A673 (cell line): ENCODE measurements around the gene SLCO3A1. TPM values are rescaled to one million over a fixed set of nuclear protein-coding genes. Genes with fewer than 3 reads are reported as not detected.

ENCODE experiments used
- BruUV-seq: library from RNA; stranded (reverse); fragments of 400-500 nt; replicated peaks from 2 replicates; lab custom pipeline; 2021; lab: Mats Ljungman, UMichigan
- CTCF ChIA-PET: fragments of 300-600 bp; sonication (Branson Sonifier 250); formaldehyde crosslinking; loops from one replicate; lab custom pipeline; 2022; ENCODE audit warnings: antibody characterized with exemption; lab: Charles Lee
- POLR2A ChIA-PET: fragments of 300-600 bp; sonication (Branson Sonifier 250); formaldehyde crosslinking; loops from one replicate; lab custom pipeline; 2022; ENCODE audit warnings: antibody characterized with exemption; ENCODE audit not compliant: low non-redundant PET; lab: Charles Lee
- DNase-seq: peaks from one replicate; pipeline ENCODE4 v3.0.0-alpha.2; 2015; ENCODE audit warnings: low spot score
- H3K27ac ChIP-seq: fragments of 200-600 bp; sonication (generic); 2 replicates; pipeline ENCODE4 v1.5.1; 2016; ENCODE audit warnings: mixed run types, low read depth, mild to moderate bottlenecking, mixed read lengths, antibody characterized with exemption, low read length; ENCODE audit not compliant: poor library complexity, severe bottlenecking
- H3K27me3 ChIP-seq: fragments of 200-600 bp; sonication (generic); replicated peaks from 2 replicates; pipeline ENCODE4 v1.6.1; 2017; ENCODE audit warnings: mixed run types, low read depth, mild to moderate bottlenecking, mixed read lengths, antibody characterized with exemption, low read length; ENCODE audit not compliant: insufficient read depth, poor library complexity
- H3K36me3 ChIP-seq: fragments of 200-600 bp; sonication (generic); 2 replicates; pipeline ENCODE4 v1.6.1; 2016; ENCODE audit warnings: mixed run types, mild to moderate bottlenecking, mixed read lengths, antibody characterized with exemption, low read length; ENCODE audit not compliant: insufficient read depth, poor library complexity, severe bottlenecking
- H3K4me1 ChIP-seq: fragments of 200-600 bp; sonication (generic); 2 replicates; pipeline ENCODE4 v1.6.1; 2017; ENCODE audit warnings: mixed run types, mild to moderate bottlenecking, mixed read lengths, antibody characterized with exemption, low read length; ENCODE audit not compliant: insufficient read depth, poor library complexity, severe bottlenecking
- H3K4me3 ChIP-seq: fragments of 200-600 bp; sonication (generic); 2 replicates; pipeline ENCODE4 v1.5.1; 2016; ENCODE audit warnings: low read depth, mixed run types, mild to moderate bottlenecking, mixed read lengths, low read length; ENCODE audit not compliant: poor library complexity, severe bottlenecking
- H3K9me3 ChIP-seq: fragments of 200-600 bp; sonication (generic); 2 replicates; pipeline ENCODE4 v1.6.1; 2016; ENCODE audit warnings: mixed run types, low read depth, mild to moderate bottlenecking, mixed read lengths, antibody characterized with exemption, low read length; ENCODE audit not compliant: poor library complexity, severe bottlenecking
- EZH2 ChIP-seq: fragments of 200-600 bp; sonication (generic); IDR thresholded peaks from 2 replicates; pipeline ENCODE4 v1.6.1; 2017; ENCODE audit warnings: borderline replicate concordance, low read depth, mild to moderate bottlenecking, mixed read lengths, antibody characterized with exemption, low read length; ENCODE audit not compliant: poor library complexity, severe bottlenecking
- intact Hi-C: fragments of 100-400 bp; cut with micrococcal nuclease; formaldehyde crosslinking; loops from one replicate; pipeline ENCODE4 v1.10.0; 2022; ENCODE audit not compliant: unreplicated experiment
- total RNA-seq: library from RNA; stranded (reverse); gene quantifications from 2 replicates; pipeline ENCODE4 v1.2.3, GENCODE V29; 2021
- TF ChIP-seq, protein P1 (sequence below): fragments of 300-800, 200-600 bp; sonication (generic); conservative IDR thresholded peaks from 2 replicates; pipeline ENCODE4 v1.5.1; 2017; ENCODE audit warnings: low read depth, mild to moderate bottlenecking, antibody characterized with exemption, low read length, moderate library complexity, mixed read lengths

SLCO3A1 gene
- total RNA-seq, 1 experiment from 2014 or later: 16.6 TPM

- DNase-seq: no peak
- Histone ChIP-seq H3K27me3 (no peaks in the 10 kb centered on the region), H3K36me3 (no peaks in the 10 kb centered on the region), H3K27ac (no peak overlapping the region), H3K4me1 (peaks cover 16% of the 10 kb centered on the region), H3K4me3 (no peak overlapping the region), H3K9me3 (no peaks in the 10 kb centered on the region)
- intact Hi-C loops: loop anchor here (10.0 kb wide), 1 partner anchor 103 kb away; no protein-coding TSS in a partner anchor
- POLR2A ChIA-PET: no interaction called here
- no TSS peak for BruUV-seq
- CTCF ChIA-PET: interaction anchor here (1.0 to 1.2 kb wide), 2 partner anchors 9 to 372 kb away, joined by 3 read pairs; no protein-coding TSS in a partner anchor
- no peak for TF ChIP-seq EZH2
- TF ChIP-seq, protein P1, sequence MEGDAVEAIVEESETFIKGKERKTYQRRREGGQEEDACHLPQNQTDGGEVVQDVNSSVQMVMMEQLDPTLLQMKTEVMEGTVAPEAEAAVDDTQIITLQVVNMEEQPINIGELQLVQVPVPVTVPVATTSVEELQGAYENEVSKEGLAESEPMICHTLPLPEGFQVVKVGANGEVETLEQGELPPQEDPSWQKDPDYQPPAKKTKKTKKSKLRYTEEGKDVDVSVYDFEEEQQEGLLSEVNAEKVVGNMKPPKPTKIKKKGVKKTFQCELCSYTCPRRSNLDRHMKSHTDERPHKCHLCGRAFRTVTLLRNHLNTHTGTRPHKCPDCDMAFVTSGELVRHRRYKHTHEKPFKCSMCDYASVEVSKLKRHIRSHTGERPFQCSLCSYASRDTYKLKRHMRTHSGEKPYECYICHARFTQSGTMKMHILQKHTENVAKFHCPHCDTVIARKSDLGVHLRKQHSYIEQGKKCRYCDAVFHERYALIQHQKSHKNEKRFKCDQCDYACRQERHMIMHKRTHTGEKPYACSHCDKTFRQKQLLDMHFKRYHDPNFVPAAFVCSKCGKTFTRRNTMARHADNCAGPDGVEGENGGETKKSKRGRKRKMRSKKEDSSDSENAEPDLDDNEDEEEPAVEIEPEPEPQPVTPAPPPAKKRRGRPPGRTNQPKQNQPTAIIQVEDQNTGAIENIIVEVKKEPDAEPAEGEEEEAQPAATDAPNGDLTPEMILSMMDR: no peak
Observed at GRCh38 chr15:92078270-92078669, 224.8 kb downstream of the SLCO3A1 start.

DNA sequence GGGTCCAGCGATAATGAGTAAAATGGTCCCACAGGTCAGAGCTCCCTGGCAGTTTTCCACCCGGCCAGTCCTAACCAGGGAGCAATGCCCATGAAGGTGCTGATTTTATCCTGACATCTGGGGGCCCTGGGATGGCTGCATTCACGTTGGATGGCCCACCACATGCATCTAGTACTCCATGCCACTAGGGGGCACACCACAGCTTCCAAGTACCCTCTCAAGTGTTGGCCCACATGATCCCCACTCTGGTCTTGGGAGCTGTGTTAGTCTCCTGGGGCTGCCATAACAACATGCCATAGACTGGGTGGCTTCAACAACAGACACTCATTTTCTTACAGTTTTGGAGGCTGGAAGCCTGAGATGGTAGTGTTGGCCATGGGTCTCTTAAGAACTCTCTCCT is 225.5 kb downstream of the SLCO3A1 start:
- Histone ChIP-seq H3K9me3 (no peaks in the 10 kb centered on the region), H3K27ac (no peak overlapping the region), H3K36me3 (no peaks in the 10 kb centered on the region), H3K4me1 (peaks cover 16% of the 10 kb centered on the region), H3K27me3 (no peaks in the 10 kb centered on the region), H3K4me3 (no peak overlapping the region)
- intact Hi-C loops: loop anchor here (10.0 kb wide), 1 partner anchor 104 kb away; no protein-coding TSS in a partner anchor
- POLR2A ChIA-PET: no interaction called here
- TF ChIP-seq EZH2: no peak
- TF ChIP-seq, protein P1: peak; percentile 54
- CTCF ChIA-PET: interaction anchor here (0.6 to 1.2 kb wide), 2 partner anchors 9 to 829 kb away, joined by 3 read pairs; no protein-coding TSS in a partner anchor
- peak; percentile 68 for DNase-seq
- no TSS peak for BruUV-seq

DNA sequence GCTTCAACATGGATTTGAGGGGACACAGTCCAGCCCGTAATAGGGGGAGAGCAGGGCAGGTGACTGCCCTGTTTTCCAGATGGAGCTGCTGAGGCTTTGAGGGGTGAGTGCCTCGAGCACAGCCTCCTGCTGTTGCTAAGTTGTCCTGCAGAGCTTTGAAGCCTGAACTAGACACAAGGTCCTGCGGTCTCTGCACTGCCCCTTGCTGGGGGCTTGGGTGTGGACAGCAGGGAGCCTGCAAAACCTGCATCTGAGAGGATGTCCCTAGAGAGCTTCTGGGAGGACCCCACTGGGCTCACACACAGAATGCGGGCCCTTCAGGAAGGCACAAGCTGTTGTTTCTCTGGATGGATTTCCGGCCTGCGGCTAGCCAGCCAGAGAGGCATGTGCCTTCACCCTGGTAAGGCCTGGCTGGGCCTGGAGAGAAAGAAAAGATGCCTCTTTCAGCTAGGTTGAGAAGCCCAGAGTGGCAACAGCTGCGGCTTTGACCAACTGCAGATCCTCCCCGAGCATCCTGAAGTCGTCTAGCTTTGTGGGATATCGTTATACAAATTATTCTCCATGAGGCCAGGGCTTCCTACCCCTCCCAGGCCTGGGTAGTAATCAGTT is 226.2 kb downstream of the SLCO3A1 start:
- DNase-seq: no peak
- Histone ChIP-seq H3K4me1 (peaks cover 16% of the 10 kb centered on the region), H3K9me3 (no peaks in the 10 kb centered on the region), H3K27me3 (no peaks in the 10 kb centered on the region), H3K36me3 (no peaks in the 10 kb centered on the region), H3K27ac (no peak overlapping the region), H3K4me3 (no peak overlapping the region)
- POLR2A ChIA-PET: no interaction called here
- TF ChIP-seq EZH2: no peak
- no TSS peak for BruUV-seq
- intact Hi-C loops: loop anchor here (5.0 to 10.0 kb wide), 3 partner anchors 105 to 1025 kb away; no protein-coding TSS in a partner anchor
- CTCF ChIA-PET: interaction anchor here (0.6 kb wide), 1 partner anchor 828 kb away, joined by 3 read pairs; no protein-coding TSS in a partner anchor
